Measurements from ENCODE around the gene PPP2R2C.

The PPP2R2C gene

DNA sequence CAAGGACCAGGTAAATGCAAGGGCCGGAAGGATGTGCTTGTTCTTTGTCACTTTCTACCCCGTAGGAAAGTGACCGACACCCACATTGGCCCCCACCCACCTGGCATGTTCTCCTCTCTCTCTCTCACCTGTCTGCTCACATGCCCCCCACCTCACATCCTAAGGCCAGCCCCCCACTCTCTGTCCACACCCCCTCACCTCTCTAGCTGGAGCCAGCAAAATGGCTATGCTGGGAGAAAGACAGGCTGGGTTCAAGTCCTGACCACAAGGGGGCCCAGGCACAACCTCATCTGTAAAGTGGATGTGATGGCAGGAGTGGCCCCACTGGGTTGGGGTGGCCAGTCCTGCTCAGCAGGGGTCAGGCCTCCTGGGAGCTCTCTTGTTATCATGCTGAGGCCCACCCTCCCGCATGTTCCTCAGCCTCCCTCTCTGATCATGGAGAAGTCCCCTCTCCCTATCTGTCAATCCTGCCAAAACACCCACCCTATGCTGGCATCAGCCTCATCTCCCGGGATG lies 1.7 kb upstream of the PPP2R2C start:
- TF ChIP-seq, protein P1, sequence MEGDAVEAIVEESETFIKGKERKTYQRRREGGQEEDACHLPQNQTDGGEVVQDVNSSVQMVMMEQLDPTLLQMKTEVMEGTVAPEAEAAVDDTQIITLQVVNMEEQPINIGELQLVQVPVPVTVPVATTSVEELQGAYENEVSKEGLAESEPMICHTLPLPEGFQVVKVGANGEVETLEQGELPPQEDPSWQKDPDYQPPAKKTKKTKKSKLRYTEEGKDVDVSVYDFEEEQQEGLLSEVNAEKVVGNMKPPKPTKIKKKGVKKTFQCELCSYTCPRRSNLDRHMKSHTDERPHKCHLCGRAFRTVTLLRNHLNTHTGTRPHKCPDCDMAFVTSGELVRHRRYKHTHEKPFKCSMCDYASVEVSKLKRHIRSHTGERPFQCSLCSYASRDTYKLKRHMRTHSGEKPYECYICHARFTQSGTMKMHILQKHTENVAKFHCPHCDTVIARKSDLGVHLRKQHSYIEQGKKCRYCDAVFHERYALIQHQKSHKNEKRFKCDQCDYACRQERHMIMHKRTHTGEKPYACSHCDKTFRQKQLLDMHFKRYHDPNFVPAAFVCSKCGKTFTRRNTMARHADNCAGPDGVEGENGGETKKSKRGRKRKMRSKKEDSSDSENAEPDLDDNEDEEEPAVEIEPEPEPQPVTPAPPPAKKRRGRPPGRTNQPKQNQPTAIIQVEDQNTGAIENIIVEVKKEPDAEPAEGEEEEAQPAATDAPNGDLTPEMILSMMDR (IDR thresholded peaks at IDR 0.05; ENCODE audit: insufficient read depth, missing control alignments) = peak; percentile 31
- DNase-seq (ENCODE audit: insufficient read length, low spot score) = no peak
- FAIRE-seq = no peak

DNA sequence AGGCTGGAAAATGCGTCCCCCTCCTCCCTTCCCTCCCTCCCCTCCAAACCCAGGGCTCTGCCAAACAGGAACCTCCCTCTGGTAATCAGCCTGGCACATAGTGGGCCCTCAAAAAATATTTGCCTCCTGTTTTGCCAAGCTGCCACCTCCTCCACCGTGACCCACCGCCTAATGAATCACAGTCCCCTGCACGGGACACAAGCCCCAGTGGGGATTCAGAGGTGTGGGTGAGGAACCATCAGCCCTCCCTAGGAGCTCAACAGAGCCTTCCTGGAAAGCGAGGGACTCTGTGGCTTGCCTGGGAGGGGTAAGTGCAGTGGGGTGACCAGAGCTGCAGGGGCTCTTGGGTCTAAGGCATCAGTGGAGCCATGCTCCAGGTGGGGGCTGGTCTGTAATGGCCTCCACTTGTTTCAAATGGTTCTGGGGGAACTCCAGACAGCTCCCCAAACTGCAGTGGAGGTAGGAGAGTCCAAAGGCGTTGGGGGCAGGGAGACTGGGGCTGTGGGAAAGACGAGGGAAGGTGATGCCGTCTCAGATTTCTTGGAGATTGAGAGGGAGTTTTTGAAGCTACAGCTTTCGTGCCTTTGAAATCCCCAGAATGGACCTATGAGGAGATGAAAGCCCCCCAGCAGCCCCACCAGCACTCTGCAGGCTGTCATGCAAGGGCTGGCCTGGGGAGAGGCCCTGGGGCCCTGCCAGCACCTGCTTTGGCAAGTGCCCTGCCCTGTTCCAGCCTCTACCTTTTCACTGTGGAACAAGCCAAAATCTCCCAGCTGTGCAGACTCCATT lies 1.0 kb upstream of the PPP2R2C start:
- FAIRE-seq = no peak
- TF ChIP-seq, protein P1 (IDR thresholded peaks at IDR 0.05; ENCODE audit: insufficient read depth, missing control alignments) = no peak
- DNase-seq (ENCODE audit: insufficient read length, low spot score) = no peak

DNA sequence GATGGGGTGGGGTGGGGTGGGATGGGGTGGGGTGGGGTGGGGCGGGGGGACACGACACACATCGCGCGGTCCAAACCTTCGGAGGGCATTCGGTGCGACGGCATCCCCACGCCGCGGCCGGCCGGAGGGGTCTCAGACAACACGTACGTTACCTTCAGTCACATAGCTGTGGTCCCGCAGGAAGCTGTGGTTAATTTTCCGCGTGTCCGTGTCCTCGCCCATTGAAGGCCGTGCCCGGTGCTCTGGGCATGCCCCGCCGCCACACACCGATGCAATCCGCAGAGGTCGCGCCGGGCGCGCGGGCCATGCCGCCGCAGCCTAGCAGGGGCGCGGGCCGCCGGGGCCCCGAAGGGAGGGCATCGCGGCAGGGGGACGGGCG lies 417 bp downstream of the PPP2R2C start:
- no peak for FAIRE-seq
- no peak for DNase-seq (ENCODE audit: insufficient read length, low spot score)
- TF ChIP-seq, protein P1 (IDR thresholded peaks at IDR 0.05; ENCODE audit: insufficient read depth, missing control alignments) = no peak

DNA sequence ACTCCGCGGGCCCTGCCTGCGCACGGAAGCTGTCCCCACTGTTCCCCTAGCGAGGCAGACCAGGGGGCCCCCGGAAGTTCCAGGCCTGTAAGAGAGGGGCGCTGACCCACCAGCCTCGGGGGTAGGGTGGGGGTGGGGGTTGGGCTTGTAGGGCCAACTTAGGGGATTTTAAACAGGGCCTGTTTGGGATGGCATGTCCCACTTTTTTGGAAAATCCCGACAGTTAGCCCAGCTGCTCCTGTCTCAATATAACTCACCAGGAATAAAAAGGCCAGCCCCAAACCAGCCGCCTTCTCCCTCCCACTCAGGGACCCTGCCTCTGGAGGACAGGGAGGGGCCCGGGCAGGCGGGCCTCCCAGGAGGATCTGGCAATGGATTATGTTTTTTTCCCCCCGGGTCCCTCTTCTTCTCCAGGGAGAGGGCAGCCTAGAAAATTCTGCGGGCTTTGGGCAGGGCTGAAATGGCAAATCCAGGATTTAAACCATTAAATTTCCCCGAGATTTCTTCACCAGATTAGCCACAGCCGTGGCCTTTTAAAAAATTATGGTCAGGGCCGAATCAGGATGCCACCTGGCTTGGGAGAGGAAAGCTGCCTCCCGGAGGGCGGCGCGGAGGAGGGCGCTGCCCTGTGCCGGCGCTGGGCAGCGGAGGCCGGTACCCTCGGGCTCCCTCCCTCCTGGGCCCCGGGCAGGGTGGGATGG lies 957 bp downstream of the PPP2R2C start:
- TF ChIP-seq, protein P1 (IDR thresholded peaks at IDR 0.05; ENCODE audit: insufficient read depth, missing control alignments) = no peak
- no peak for FAIRE-seq

DNA sequence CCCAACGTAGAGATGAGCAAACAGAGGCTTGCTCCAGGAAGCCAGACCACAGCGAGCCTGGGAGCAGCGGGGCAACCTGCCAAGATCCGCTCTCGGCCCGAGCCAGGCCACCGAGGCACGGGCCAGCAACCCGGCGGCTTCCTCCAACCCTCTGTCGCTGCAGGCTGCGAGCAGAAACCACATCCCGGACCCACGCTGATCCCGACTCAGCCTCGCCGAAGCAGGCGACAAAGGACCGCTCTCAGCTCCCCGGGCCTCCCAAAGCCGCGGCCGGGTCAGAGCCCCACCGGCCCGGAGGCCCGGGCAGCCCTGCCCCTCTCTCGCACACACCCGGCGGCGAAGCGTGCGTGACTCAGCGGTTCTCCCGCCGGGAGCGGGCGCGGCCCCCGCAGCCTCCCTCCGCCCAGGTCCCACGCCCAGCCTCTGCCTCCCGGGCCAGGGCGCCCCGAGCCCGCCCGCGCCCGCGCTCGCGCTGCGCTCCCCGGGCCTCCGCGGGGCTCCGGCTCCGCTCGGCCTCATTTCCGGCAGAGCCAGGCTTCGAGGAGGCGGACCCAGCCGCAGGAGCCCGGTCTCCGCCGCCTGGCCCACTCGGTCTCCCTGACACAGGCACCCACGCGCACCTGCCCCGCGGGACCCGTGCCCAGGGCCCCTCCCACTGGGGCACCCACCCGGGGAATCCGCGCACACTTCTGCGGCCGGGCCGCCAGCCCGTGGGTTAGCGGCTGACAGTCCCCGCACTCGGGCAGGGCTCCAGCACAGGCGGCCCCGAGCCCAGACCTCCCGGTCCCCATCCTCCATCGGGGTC lies 1.7 kb downstream of the PPP2R2C start:
- TF ChIP-seq, protein P1 (IDR thresholded peaks at IDR 0.05; ENCODE audit: insufficient read depth, missing control alignments) = no peak
- DNase-seq (ENCODE audit: insufficient read length, low spot score) (no peak), FAIRE-seq (no peak)

More for the DNA sequence above, 957 bp downstream of the PPP2R2C start:
- DNase-seq (ENCODE audit: insufficient read length, low spot score) = no peak

DNA sequence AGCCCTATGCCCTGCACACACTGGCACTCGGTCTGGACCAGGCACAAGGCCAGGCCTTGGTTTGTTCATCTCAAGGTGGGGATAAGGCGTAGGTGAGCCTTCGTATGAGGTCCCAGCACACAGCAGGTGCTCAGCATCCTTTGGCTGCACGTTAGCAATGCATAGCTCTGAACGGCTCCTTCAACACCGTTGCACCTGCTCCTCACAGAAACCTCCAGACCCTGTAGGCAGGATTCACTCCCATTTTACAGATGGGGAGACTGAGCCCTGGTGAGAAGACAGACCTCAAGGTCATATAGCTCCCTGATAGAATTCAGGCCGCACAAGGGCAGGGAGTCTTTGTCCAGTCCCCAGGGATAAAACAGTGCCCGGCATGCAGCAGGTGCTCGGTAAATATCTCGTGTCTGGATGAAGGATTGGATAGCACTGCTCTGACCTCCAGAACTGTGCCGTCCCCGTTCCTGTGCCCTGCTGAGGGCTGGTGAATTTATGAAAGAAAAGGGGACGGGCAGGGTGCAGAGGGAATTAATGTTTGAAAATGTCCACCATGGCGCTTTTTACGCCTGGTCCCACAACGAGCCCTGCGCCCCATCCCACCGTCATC lies 2.4 kb downstream of the PPP2R2C start:
- DNase-seq (ENCODE audit: insufficient read length, low spot score) (no peak), FAIRE-seq (no peak)
- TF ChIP-seq, protein P1 (IDR thresholded peaks at IDR 0.05; ENCODE audit: insufficient read depth, missing control alignments) = no peak

All from D721Med (cell line).